ENCODE data around the gene SYNGR1. TPM values are rescaled to one million over a fixed set of nuclear protein-coding genes. Genes with fewer than 3 reads are reported as not detected.

The SYNGR1 gene
- total RNA-seq, 1 donor, result 3.6 TPM

- DNase-seq (ENCODE audit: insufficient read length, low spot score, missing footprints), result peak; percentile 25
- H3K4me3 ChIP-seq (ENCODE audit: insufficient read depth, low read length), result no peak overlapping the region
- peak overlapping the region; percentile 2 for H3K4me2 ChIP-seq (ENCODE audit: insufficient read depth, low read length)
- peaks cover 70% of the 10 kb centered on the region for H3K36me3 ChIP-seq (ENCODE audit: insufficient read depth, low read length)
- H3K9me3 ChIP-seq (ENCODE audit: low read depth, low read length), result no peaks in the 10 kb centered on the region
- H3K79me2 ChIP-seq (ENCODE audit: insufficient read depth, low read length), result peaks cover 60% of the 10 kb centered on the region
- H3K27ac ChIP-seq (ENCODE audit: low read depth, low read length), result no peak overlapping the region
- H4K20me1 ChIP-seq (ENCODE audit: insufficient read depth, low read length), result peaks cover 80% of the 10 kb centered on the region
- TF ChIP-seq, protein P1, sequence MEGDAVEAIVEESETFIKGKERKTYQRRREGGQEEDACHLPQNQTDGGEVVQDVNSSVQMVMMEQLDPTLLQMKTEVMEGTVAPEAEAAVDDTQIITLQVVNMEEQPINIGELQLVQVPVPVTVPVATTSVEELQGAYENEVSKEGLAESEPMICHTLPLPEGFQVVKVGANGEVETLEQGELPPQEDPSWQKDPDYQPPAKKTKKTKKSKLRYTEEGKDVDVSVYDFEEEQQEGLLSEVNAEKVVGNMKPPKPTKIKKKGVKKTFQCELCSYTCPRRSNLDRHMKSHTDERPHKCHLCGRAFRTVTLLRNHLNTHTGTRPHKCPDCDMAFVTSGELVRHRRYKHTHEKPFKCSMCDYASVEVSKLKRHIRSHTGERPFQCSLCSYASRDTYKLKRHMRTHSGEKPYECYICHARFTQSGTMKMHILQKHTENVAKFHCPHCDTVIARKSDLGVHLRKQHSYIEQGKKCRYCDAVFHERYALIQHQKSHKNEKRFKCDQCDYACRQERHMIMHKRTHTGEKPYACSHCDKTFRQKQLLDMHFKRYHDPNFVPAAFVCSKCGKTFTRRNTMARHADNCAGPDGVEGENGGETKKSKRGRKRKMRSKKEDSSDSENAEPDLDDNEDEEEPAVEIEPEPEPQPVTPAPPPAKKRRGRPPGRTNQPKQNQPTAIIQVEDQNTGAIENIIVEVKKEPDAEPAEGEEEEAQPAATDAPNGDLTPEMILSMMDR (IDR thresholded peaks at IDR 0.05; ENCODE audit: extremely low read depth, low read depth, low read length), result no peak
- H3K4me1 ChIP-seq (ENCODE audit: insufficient read depth, low read length), result peaks cover 51% of the 10 kb centered on the region
- H3K27me3 ChIP-seq (ENCODE audit: insufficient read depth, low read length), result no peaks in the 10 kb centered on the region
- no peak overlapping the region for H2AFZ ChIP-seq (ENCODE audit: low read length)
Measured at GRCh38 chr22:39313258-39314001, 36.4 kb upstream of the SYNGR1 start.

- Histone ChIP-seq H3K4me3 (ENCODE audit: insufficient read depth, low read length) (peak overlapping the region; percentile 100), H3K9me3 (ENCODE audit: low read depth, low read length) (no peaks in the 10 kb centered on the region), H3K36me3 (ENCODE audit: insufficient read depth, low read length) (peaks cover 73% of the 10 kb centered on the region), H3K27ac (ENCODE audit: low read depth, low read length) (peak overlapping the region; percentile 96), H3K4me1 (ENCODE audit: insufficient read depth, low read length) (peaks cover 44% of the 10 kb centered on the region), H3K4me2 (ENCODE audit: insufficient read depth, low read length) (peak overlapping the region; percentile 96), H3K27me3 (ENCODE audit: insufficient read depth, low read length) (no peaks in the 10 kb centered on the region), H2AFZ (ENCODE audit: low read length) (no peak overlapping the region), H3K79me2 (ENCODE audit: insufficient read depth, low read length) (peaks cover 70% of the 10 kb centered on the region), H4K20me1 (ENCODE audit: insufficient read depth, low read length) (peaks cover 89% of the 10 kb centered on the region)
- DNase-seq (ENCODE audit: insufficient read length, low spot score, missing footprints), result peak; percentile 81
- TF ChIP-seq, protein P1 (IDR thresholded peaks at IDR 0.05; ENCODE audit: extremely low read depth, low read depth, low read length), result no peak
Measured at GRCh38 chr22:39314251-39314971, 35.4 kb upstream of the SYNGR1 start.

- Histone ChIP-seq H3K79me2 (ENCODE audit: insufficient read depth, low read length) (peaks cover 70% of the 10 kb centered on the region), H3K9me3 (ENCODE audit: low read depth, low read length) (no peaks in the 10 kb centered on the region), H4K20me1 (ENCODE audit: insufficient read depth, low read length) (peaks cover 87% of the 10 kb centered on the region), H3K27ac (ENCODE audit: low read depth, low read length) (peak overlapping the region; percentile 96), H3K4me2 (ENCODE audit: insufficient read depth, low read length) (peak overlapping the region; percentile 96), H3K27me3 (ENCODE audit: insufficient read depth, low read length) (no peaks in the 10 kb centered on the region), H3K4me3 (ENCODE audit: insufficient read depth, low read length) (peak overlapping the region; percentile 100), H3K36me3 (ENCODE audit: insufficient read depth, low read length) (peaks cover 73% of the 10 kb centered on the region), H2AFZ (ENCODE audit: low read length) (no peak overlapping the region), H3K4me1 (ENCODE audit: insufficient read depth, low read length) (peaks cover 40% of the 10 kb centered on the region)
- TF ChIP-seq, protein P1 (IDR thresholded peaks at IDR 0.05; ENCODE audit: extremely low read depth, low read depth, low read length), result no peak
- DNase-seq (ENCODE audit: insufficient read length, low spot score, missing footprints), result no peak
Measured at GRCh38 chr22:39315389-39315788, 34.4 kb upstream of the SYNGR1 start.
